Liver (tissue), 9 donors: Measurements from ENCODE around the gene COA8. TPM values are rescaled to one million over a fixed set of nuclear protein-coding genes. Genes with fewer than 3 reads are reported as not detected.
A peak's percentile ranks its signal among the peaks of the same experiment; 100 is the strongest.

ENCODE experiments used
- DNase-seq: peaks from one replicate; pipeline ENCODE4 v3.0.0-alpha.2; 2017; ENCODE audit warnings: low spot score
- H3K27ac ChIP-seq, 2 donors: one replicate each; pipeline ENCODE4 v1.7.0; 2013; ENCODE audit warnings: inconsistent platforms in 2 of 2, low read length in 2 of 2, control low read depth in 1 of 2, low read depth in 1 of 2, mild to moderate bottlenecking in 1 of 2
- H3K27me3 ChIP-seq, 4 donors: one replicate each; pipeline versions ENCODE4 v1.6.1 to v1.7.0; 2013; ENCODE audit warnings: low read length in 3 of 4, inconsistent platforms in 1 of 4, mild to moderate bottlenecking in 1 of 4, moderate library complexity in 1 of 4; ENCODE audit not compliant: control insufficient read depth in 4 of 4, insufficient read depth in 4 of 4
- H3K36me3 ChIP-seq, 4 donors: one replicate each; pipeline versions ENCODE4 v1.6.1 to v1.7.0; 2013; ENCODE audit warnings: low read length in 3 of 4, mild to moderate bottlenecking in 3 of 4, low read depth in 1 of 4, moderate library complexity in 1 of 4; ENCODE audit not compliant: control insufficient read depth in 4 of 4, insufficient read depth in 3 of 4
- H3K4me1 ChIP-seq, 4 donors: one replicate each; pipeline versions ENCODE4 v1.6.1 to v1.7.0; 2013; ENCODE audit warnings: low read length in 3 of 4, mild to moderate bottlenecking in 3 of 4, moderate library complexity in 1 of 4; ENCODE audit not compliant: control insufficient read depth in 4 of 4, insufficient read depth in 4 of 4
- H3K4me3 ChIP-seq, 3 donors: one replicate each; pipeline versions ENCODE4 v1.6.1 to v1.7.0; 2013; ENCODE audit warnings: low read length in 3 of 3, control low read depth in 1 of 3, low read depth in 1 of 3, mild to moderate bottlenecking in 1 of 3
- H3K9ac ChIP-seq, 2 donors: one replicate each; pipeline ENCODE4 v1.7.0; 2013; ENCODE audit warnings: low read length in 2 of 2, mild to moderate bottlenecking in 2 of 2, moderate library complexity in 2 of 2, control low read depth in 1 of 2, low read depth in 1 of 2
- H3K9me3 ChIP-seq, 4 donors: one replicate each; pipeline versions ENCODE4 v1.6.1 to v1.7.0; 2013; ENCODE audit warnings: low read length in 3 of 4; ENCODE audit not compliant: control insufficient read depth in 4 of 4
- EGR1 ChIP-seq, 2 donors: IDR thresholded peaks; 2 replicates each; pipeline ENCODE4 v1.6.1; 2016 to 2018; ENCODE audit warnings: antibody characterized with exemption in 2 of 2, low read depth in 2 of 2
- FOXA1 ChIP-seq: IDR thresholded peaks from 2 replicates; pipeline ENCODE4 v1.6.1; 2016; ENCODE audit warnings: antibody characterized with exemption
- FOXA2 ChIP-seq: IDR thresholded peaks from 2 replicates; pipeline ENCODE4 v1.6.1; 2016; ENCODE audit warnings: antibody characterized with exemption
- GABPA ChIP-seq, 2 donors: IDR thresholded peaks in 1 of 2; conservative IDR thresholded peaks in 1 of 2; 2 replicates each; pipeline ENCODE4 v1.6.1; 2016; ENCODE audit warnings: antibody characterized with exemption in 2 of 2, mild to moderate bottlenecking in 1 of 2, moderate library complexity in 1 of 2
- HNF4G ChIP-seq: IDR thresholded peaks from 2 replicates; pipeline ENCODE4 v1.6.1; 2016; ENCODE audit warnings: antibody characterized with exemption
- JUND ChIP-seq, 2 donors: IDR thresholded peaks; 2 replicates each; pipeline ENCODE4 v1.6.1; 2016; ENCODE audit warnings: antibody characterized with exemption in 2 of 2
- NR2F2 ChIP-seq: IDR thresholded peaks from 2 replicates; pipeline ENCODE4 v1.6.1; 2016; ENCODE audit warnings: antibody characterized with exemption
- RAD21 ChIP-seq, 2 donors: IDR thresholded peaks; 2 replicates each; pipeline ENCODE4 v1.6.1; 2016; ENCODE audit warnings: antibody characterized with exemption in 2 of 2, mild to moderate bottlenecking in 2 of 2
- RXRA ChIP-seq, 2 donors: IDR thresholded peaks; 2 replicates each; pipeline ENCODE4 v1.6.1; 2017 to 2018; ENCODE audit warnings: antibody characterized with exemption in 2 of 2, mild to moderate bottlenecking in 1 of 2
- SP1 ChIP-seq: IDR thresholded peaks from 2 replicates; pipeline ENCODE4 v1.6.1; 2018; ENCODE audit warnings: antibody characterized with exemption, mild to moderate bottlenecking
- TAF1 ChIP-seq: conservative IDR thresholded peaks from 2 replicates; pipeline ENCODE4 v1.6.1; 2016; ENCODE audit warnings: antibody characterized with exemption, mild to moderate bottlenecking
- YY1 ChIP-seq: IDR thresholded peaks from 2 replicates; pipeline ENCODE4 v1.6.1; 2016; ENCODE audit warnings: antibody characterized with exemption, mild to moderate bottlenecking
- WGBS: extraction: QIAGEN DNeasy Blood & Tissue Kit; methylation state at CpG from one replicate; pipeline ENCODE4 v1.1.7; 2013; 5-methylcytosine and 5-hydroxymethylcytosine counted together
- polyA plus RNA-seq, 2 donors: library from polyadenylated mRNA; stranded (reverse) in 1 of 2; unstranded in 1 of 2; fragments of 200-250 nt in 1 of 2; fragments of >200 nt in 1 of 2; fragmentation: Nextera tagmentation in 1 of 2; extraction: Ambion mirVana in 1 of 2; gene quantifications; one replicate each; pipeline versions ENCODE4 v1.2.1 to v1.2.3, GENCODE V29; 2013 to 2015
- total RNA-seq, 2 donors: library from RNA; depleted of rRNA; stranded (reverse); fragments of >200 nt; gene quantifications; one replicate each; pipeline ENCODE4 v1.2.3, GENCODE V29; 2014
- TF ChIP-seq, protein P1 (sequence below): IDR thresholded peaks from 2 replicates; pipeline ENCODE4 v1.6.1; 2016; ENCODE audit warnings: antibody characterized with exemption, mild to moderate bottlenecking
- TF ChIP-seq, protein P2 (sequence below): IDR thresholded peaks from 2 replicates; pipeline ENCODE4 v1.6.1; 2016; ENCODE audit warnings: antibody characterized with exemption
- TF ChIP-seq, protein P3 (sequence below): IDR thresholded peaks from 2 replicates; pipeline ENCODE4 v1.6.1; 2016; ENCODE audit warnings: antibody characterized with exemption
- TF ChIP-seq, protein P4 (sequence below): IDR thresholded peaks from 2 replicates; pipeline ENCODE4 v1.6.1; 2016; ENCODE audit warnings: antibody characterized with exemption
- TF ChIP-seq, protein P5 (sequence below): fragments of 150-350 bp; IDR thresholded peaks from 2 replicates; pipeline ENCODE4 v1.5.1; 2017; ENCODE audit warnings: improper control_type of control experiment, low read depth, low read length; ENCODE audit not compliant: missing input control
- donor health status: healthy.
- donor health status: healthy.
- donor health status: healthy.
- donor health status: healthy.
- donor health status: healthy.

COA8 gene
- total and polyA plus RNA-seq, 4 donors = 8.3 to 35.5 (median 17.0) TPM

DNA sequence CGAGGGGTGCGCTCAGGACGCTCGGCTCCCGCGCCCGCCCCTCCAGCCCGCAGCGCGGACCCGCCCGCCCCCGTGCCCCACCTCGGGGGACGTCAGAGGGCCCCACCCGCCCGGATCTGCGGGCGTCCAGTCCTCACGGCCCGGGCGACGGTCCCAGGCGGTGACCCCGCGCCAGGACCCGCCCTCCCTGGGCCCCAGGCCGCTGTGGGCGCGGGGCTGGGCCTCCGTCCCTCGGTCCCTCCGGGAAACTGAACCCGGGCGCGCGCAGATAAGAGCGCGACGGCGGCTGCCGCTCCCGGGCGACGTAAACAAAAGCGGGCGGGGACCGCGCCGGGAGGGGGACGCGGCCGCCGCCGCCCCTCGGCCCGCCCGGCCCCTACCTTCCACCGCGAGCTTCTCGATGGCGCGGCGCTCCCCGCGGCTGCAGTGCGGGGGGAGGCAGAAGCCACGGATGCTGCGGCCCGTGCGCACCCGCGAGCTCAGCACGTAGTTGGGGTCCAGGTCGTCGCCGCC lies 41.3 kb upstream of the COA8 start:
- Histone ChIP-seq H3K27me3 (no peaks in the 10 kb centered on the region), H3K4me1 (peaks cover 16 to 60% (median 32%) of the 10 kb centered on the region in 4 donors), H3K27ac (peak overlapping the region in 1 of 2 donors; percentile 12), H3K9ac (no peak overlapping the region), H3K36me3 (no peaks in the 10 kb centered on the region), H3K9me3 (no peaks in the 10 kb centered on the region), H3K4me3 (peak overlapping the region in 2 of 3 donors; percentile 29 to 51)
- TF ChIP-seq, protein P1, sequence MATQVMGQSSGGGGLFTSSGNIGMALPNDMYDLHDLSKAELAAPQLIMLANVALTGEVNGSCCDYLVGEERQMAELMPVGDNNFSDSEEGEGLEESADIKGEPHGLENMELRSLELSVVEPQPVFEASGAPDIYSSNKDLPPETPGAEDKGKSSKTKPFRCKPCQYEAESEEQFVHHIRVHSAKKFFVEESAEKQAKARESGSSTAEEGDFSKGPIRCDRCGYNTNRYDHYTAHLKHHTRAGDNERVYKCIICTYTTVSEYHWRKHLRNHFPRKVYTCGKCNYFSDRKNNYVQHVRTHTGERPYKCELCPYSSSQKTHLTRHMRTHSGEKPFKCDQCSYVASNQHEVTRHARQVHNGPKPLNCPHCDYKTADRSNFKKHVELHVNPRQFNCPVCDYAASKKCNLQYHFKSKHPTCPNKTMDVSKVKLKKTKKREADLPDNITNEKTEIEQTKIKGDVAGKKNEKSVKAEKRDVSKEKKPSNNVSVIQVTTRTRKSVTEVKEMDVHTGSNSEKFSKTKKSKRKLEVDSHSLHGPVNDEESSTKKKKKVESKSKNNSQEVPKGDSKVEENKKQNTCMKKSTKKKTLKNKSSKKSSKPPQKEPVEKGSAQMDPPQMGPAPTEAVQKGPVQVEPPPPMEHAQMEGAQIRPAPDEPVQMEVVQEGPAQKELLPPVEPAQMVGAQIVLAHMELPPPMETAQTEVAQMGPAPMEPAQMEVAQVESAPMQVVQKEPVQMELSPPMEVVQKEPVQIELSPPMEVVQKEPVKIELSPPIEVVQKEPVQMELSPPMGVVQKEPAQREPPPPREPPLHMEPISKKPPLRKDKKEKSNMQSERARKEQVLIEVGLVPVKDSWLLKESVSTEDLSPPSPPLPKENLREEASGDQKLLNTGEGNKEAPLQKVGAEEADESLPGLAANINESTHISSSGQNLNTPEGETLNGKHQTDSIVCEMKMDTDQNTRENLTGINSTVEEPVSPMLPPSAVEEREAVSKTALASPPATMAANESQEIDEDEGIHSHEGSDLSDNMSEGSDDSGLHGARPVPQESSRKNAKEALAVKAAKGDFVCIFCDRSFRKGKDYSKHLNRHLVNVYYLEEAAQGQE = no peak
- no peak for TF ChIP-seq RAD21 (IDR thresholded peaks at IDR 0.05)
- TF ChIP-seq TAF1 = no peak
- no peak for TF ChIP-seq YY1
- TF ChIP-seq, protein P2, sequence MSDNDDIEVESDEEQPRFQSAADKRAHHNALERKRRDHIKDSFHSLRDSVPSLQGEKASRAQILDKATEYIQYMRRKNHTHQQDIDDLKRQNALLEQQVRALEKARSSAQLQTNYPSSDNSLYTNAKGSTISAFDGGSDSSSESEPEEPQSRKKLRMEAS = no peak
- WGBS = under 1% methylated on average over 77 of the region's 77 CpGs
- DNase-seq = no peak

DNA sequence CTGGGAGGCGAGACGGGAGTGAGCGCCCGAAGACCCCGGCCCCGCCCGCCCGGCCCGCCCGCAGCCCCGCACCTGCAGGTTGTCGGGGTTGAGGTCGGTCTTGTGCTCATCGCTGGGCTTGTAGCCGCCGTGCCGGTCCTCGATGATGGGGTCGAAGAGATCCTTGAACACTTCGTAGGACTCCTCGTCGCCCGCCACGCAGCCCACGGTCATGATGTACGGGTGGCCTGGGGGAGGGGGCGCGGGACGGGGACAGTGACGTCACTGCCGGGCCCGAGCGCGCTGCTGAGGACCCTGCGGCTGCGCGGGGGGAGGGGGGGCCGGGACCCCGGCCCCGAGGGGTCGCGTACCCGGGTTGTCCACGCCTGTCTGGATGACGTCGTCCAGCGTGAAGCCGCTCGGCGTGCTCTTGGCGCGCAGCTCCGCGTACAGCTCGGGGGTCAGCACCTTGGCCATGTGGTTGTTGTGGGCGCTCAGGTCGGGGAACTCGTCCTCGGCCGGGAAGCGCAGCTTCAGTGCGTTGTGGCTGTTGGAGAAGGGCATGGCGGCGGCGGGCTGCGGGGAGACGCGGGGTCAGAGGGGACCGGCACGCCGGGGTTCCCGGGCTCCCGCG lies 40.7 kb upstream of the COA8 start:
- peak overlapping the region in 1 of 2 donors; percentile 12 for H3K27ac ChIP-seq

More for the DNA sequence above, 40.7 kb upstream of the COA8 start:
- 4% methylated on average over 74 of the region's 74 CpGs for WGBS
- Histone ChIP-seq H3K4me1 (peaks cover 20 to 66% (median 32%) of the 10 kb centered on the region in 4 donors), H3K27me3 (no peaks in the 10 kb centered on the region), H3K9me3 (no peaks in the 10 kb centered on the region), H3K36me3 (no peaks in the 10 kb centered on the region), H3K9ac (no peak overlapping the region), H3K4me3 (peak overlapping the region in 1 of 3 donors; percentile 51)
- no peak for DNase-seq
- TF ChIP-seq NR2F2 (no peak), SP1 (no peak), GABPA (IDR thresholded peaks at IDR 0.05 in 1 of 2, conservative IDR thresholded peaks at IDR 0.05 in 1 of 2) (no peak), HNF4G (no peak), FOXA1 (no peak), JUND (IDR thresholded peaks at IDR 0.05) (no peak), RXRA (IDR thresholded peaks at IDR 0.05) (no peak), EGR1 (IDR thresholded peaks at IDR 0.05; ENCODE audit: low read depth in 2 of 2) (no peak), FOXA2 (no peak)
- TF ChIP-seq, protein P2 = no peak
- TF ChIP-seq, protein P3, sequence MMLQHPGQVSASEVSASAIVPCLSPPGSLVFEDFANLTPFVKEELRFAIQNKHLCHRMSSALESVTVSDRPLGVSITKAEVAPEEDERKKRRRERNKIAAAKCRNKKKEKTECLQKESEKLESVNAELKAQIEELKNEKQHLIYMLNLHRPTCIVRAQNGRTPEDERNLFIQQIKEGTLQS = no peak
- TF ChIP-seq, protein P1 = no peak
- TF ChIP-seq, protein P4, sequence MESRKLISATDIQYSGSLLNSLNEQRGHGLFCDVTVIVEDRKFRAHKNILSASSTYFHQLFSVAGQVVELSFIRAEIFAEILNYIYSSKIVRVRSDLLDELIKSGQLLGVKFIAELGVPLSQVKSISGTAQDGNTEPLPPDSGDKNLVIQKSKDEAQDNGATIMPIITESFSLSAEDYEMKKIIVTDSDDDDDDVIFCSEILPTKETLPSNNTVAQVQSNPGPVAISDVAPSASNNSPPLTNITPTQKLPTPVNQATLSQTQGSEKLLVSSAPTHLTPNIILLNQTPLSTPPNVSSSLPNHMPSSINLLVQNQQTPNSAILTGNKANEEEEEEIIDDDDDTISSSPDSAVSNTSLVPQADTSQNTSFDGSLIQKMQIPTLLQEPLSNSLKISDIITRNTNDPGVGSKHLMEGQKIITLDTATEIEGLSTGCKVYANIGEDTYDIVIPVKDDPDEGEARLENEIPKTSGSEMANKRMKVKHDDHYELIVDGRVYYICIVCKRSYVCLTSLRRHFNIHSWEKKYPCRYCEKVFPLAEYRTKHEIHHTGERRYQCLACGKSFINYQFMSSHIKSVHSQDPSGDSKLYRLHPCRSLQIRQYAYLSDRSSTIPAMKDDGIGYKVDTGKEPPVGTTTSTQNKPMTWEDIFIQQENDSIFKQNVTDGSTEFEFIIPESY = no peak
- TF ChIP-seq, protein P5, sequence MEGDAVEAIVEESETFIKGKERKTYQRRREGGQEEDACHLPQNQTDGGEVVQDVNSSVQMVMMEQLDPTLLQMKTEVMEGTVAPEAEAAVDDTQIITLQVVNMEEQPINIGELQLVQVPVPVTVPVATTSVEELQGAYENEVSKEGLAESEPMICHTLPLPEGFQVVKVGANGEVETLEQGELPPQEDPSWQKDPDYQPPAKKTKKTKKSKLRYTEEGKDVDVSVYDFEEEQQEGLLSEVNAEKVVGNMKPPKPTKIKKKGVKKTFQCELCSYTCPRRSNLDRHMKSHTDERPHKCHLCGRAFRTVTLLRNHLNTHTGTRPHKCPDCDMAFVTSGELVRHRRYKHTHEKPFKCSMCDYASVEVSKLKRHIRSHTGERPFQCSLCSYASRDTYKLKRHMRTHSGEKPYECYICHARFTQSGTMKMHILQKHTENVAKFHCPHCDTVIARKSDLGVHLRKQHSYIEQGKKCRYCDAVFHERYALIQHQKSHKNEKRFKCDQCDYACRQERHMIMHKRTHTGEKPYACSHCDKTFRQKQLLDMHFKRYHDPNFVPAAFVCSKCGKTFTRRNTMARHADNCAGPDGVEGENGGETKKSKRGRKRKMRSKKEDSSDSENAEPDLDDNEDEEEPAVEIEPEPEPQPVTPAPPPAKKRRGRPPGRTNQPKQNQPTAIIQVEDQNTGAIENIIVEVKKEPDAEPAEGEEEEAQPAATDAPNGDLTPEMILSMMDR = no peak
